ENCODE measurements around the gene RBMX.
A peak's percentile ranks its signal among the peaks of the same experiment; 100 is the strongest.
"Not testable (repeated sequence)": the region's sequence is repeated elsewhere in the genome, so short reads cannot be mapped to it uniquely, and the experiment has no call there.

RBMX gene

DNA sequence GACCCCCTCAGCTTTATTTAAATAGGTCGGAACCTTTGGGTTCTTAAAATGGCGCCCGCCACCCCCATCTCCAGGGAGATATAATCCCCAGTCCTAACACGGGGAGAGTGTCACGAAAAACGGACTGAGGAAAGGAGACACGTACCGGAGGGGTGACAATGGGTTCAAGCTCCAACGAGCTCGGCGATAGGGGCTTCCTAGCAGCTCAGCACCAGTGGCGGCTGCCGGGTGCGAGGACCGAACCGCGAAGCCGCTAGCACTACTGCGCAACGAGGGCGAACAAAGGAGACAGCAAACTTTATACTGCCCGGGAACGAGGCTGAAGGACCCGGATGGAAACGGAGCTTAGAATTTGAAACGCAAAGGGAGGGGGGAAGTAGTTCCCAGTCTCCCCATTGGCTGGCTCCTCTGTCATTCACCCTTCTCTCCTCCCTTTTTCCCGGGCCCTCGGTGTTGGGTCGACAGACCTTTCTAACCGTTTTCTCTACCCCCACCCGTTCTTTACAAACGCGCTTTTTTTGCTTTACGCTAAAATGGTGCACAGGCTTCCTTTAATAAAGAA, at the start of gene RBMX:
TSS of gene RBMX (minus strand) at position 274 of the 562 bp plus-strand sequence. CDS start 1,298 bp downstream, outside the sequence.
- DNase-seq: peak; percentile 100
- in situ Hi-C loops (cut with MboI; ENCODE audit: low pct_unique_long_range_greater_than_20kb, low sequenced_read_pairs): no loop called here

DNA sequence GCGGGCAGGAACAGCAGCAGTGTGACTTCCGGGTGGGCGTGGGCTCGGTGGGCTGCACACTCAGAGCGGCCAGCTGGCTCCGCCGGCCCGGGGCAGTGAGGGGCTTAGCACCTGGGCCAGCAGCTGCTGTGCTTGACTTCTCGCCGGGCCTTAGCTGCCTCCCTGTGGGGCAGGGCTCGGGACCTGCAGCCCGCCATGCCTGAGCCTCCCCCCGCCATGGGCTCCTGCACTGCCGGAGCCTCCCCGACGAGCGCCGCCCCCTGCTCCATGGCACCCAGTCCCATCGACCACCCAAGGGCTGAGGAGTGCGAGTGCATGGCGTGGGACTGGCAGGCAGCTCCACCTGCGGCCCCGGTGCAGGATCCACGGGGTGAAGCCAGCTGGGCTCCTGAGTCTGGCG, 40.9 kb upstream of the RBMX start:
- in situ Hi-C loops (cut with MboI; ENCODE audit: low pct_unique_long_range_greater_than_20kb, low sequenced_read_pairs); DNase-seq: not testable (repeated sequence)

DNA sequence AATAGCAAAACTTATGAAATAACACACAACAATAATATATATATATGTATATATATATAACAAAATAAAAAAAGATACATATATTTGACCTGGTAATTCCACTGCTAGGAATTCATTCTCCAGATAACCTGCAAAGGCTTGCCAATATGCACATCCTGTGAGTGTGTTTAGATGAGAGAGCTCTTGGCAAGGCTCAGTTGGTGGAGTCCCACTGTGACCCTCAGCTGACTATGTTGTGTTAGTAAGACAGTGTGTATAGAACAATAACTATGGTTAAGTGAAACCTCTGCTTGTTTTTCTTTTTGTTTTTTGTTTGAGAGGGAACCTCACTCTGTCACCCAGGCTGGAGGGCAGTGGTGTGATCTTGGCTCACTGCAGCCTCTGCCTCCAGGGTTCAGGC, 39.5 kb upstream of the RBMX start:
- in situ Hi-C loops (cut with MboI; ENCODE audit: low pct_unique_long_range_greater_than_20kb, low sequenced_read_pairs): no loop called here

DNA sequence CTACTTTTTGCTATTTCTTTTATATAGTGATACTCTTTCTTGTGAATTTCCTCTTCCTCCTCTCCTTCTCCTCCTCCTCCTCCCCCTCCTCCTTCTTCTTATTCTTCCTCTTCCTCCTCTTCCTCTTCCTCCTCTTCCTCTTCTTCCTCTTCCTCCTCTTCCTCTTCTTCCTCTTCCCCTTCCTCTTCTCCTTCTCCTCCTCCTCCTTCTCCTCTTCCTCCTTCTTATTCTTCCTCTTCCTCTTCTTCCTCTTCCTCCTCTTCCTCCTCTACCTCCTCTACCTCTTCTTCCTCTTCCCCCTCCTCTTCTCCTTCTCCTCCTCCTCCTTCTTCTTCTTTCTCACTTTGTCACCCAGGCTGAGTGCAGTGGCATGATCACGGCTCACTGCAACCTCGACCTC, 36.3 kb upstream of the RBMX start:
- in situ Hi-C loops (cut with MboI; ENCODE audit: low pct_unique_long_range_greater_than_20kb, low sequenced_read_pairs): no loop called here
- DNase-seq: no peak

More for the DNA sequence above, 39.5 kb upstream of the RBMX start:
- no peak for DNase-seq

DNA sequence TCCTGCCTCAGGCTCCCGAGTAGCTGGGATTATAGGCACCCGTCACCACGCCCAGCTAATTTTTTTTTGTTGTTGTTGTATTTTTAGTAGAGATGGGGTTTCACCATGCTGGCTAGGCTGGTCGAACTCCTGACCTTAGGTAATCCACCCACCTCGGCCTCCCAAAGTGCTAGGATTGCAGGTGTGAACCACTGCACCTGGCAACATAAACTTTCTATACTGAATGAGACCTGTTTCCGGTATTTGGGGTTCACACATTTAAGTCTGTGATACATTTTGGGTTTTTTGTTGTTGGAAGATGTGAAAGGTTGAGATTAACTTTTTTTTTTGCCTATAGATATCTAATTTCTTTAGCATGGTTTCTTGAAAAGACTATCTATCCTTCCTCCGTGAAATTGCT, 31.1 kb upstream of the RBMX start:
- DNase-seq; in situ Hi-C loops (cut with MboI; ENCODE audit: low pct_unique_long_range_greater_than_20kb, low sequenced_read_pairs): not testable (repeated sequence)

DNA sequence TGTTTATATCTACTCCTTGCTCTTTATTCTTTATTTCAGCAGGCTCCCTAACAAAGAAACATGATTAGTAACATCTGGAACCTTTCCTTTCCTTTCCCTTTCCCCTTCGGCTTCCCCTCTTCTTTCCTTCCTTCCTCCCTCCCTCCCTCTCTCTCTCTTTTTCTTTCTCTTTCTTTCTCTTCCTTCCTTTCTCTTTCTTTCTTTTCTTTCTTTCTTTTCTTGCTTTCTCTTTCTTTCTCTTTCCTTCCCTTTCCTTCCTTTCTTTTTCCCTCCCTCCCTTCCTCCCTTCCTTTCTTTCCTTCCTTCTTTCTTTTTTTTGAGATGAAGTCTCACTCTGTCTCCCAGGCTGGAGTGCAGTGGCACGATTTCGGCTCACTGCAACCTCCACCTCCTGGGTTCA, 30.7 kb upstream of the RBMX start:
- in situ Hi-C loops (cut with MboI; ENCODE audit: low pct_unique_long_range_greater_than_20kb, low sequenced_read_pairs): no loop called here
- DNase-seq: no peak

DNA sequence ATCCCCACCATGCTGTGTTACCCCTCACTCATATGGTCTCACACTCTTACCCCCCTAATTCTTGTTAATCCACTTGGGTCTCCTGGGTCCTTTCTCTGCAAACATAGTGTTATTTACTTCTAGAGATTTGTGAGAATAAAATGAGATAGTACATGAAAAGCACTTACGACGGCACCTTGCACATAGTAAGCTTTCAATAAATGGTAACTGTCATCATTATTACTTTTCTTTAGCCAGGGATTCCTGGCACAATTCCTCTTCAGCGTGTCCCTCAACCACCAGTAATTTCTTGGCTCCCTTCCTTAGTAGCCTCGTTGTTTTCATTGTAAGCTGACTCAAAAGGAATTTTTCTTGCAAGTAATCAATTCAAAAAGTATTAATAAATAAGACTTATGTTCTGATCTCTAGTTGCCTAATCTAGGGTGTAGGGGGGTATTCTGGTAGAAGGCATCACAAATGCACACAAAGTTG, 30.1 kb upstream of the RBMX start:
- DNase-seq: no peak
- in situ Hi-C loops (cut with MboI; ENCODE audit: low pct_unique_long_range_greater_than_20kb, low sequenced_read_pairs): no loop called here

DNA sequence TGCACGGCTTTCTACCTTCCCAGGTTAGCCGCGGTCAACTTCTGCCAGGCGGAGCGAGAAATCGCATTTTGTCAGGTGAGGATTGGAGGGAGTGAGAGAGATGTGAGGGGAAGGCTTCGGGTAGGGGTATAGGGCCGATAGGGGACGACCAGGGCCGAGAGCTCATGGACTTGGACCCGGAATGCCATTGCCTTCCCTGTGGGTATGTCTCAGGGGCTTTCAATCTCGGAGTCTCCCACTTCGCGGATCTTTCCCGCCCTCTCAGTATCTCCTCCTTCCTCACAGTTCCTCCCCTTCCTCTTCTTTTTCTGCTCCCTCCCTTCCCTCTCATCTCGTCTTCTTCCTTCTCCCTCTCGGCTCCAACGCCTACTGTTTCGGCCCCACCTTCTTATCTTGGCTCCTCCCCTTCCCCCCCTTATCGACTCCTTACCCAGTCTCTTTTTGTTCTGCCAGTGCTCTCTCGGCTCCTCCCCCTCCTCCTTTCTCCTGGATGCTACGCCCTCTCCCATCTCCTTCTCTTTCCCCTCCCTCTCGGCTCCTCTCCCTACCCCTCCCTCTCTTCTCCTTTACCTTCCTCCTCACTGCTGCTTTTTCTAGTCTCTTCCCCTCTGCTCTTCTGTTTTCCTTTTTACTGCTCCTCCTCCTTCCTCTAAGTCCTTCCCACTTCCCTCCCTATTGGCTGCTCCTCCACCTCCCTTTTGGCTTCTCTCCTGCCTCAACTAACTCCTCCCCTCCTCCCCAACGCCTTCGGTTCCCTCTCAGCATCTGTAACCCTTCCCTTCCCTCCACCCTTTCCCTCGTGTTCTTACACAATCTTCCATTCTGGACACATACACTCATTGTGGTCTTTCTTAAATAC, 29.4 kb upstream of the RBMX start:
- peak; percentile 98 for DNase-seq
- in situ Hi-C loops (cut with MboI; ENCODE audit: low pct_unique_long_range_greater_than_20kb, low sequenced_read_pairs): no loop called here

DNA sequence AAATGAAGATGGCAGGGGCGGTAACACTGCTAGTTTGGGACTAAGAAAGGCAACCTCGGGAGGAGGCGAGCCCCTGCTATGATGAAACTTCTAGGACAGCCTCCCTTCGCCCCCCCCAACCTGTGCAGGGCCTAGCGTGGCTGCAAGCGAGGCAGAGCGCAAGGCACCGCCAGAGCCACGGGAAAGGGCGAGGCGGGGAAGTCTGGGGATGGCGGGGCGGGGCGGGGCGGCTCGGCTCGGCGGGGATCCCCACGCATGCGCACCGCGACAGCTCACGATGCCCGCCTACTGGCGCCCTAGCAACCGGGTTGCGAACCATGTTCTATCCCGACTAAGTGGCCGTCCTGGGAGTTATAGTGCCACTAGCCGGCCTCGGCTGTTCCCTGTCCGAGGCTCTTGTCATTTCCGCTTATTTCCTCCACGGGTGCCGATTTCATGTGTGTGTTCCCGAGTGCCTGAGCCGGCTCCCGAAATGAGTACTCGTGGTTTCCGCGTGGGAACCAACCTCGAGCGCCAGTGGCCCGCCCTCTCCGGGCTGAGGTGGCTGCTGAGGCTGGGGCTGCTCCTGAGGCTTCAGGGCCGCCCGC, 28.7 kb upstream of the RBMX start:
- in situ Hi-C loops (cut with MboI; ENCODE audit: low pct_unique_long_range_greater_than_20kb, low sequenced_read_pairs): no loop called here

DNA sequence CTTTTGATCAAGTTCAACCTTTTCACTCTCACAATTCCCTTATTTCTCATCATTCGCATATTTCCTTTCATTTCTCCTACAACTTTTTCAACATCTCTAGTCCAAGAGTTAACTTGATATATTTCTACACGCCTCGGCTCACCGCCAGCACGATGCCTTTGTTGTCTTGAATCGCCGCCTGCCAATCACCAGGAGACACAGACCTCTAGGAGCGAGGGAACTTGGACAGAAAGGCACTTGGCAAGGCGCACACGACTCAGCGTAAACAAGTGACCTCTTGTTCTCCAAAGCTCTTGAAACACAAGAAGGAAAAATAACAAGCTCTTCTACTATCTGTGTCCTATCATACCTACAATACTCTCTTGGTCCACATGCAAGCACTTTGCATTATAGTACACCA, 27.1 kb upstream of the RBMX start:
- no peak for DNase-seq
- in situ Hi-C loops (cut with MboI; ENCODE audit: low pct_unique_long_range_greater_than_20kb, low sequenced_read_pairs): no loop called here

More for the DNA sequence above, 28.7 kb upstream of the RBMX start:
- DNase-seq: peak; percentile 80

DNA sequence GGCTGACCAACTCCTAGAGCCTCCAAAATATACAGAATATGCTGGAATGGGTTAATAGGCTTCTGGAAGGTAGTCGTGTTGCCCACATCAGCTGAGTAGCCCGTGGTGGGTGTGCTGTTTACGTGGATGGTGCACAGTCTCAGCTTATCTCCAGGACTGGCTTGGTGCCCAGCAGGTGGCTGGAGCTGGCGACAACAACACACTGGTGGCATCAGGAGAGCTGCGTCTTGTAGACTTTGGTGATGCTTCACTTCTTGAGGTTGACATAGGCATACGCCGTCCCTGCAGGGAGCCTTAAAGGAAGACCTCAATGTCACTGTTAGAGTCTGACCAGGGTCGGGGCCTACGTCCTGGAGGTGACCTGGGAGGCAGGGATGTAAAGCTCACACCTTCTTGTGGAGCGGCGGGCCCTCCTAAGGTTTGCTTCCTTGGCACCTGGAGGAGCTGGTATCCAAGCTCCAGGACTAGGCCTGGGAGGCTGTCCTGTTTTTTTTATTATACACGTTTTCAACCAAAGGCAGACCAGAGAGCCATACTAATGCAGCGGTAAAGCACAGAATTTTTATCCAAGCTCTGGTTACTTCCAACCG, 26.5 kb upstream of the RBMX start:
- in situ Hi-C loops (cut with MboI; ENCODE audit: low pct_unique_long_range_greater_than_20kb, low sequenced_read_pairs): no loop called here
- no peak for DNase-seq

DNA sequence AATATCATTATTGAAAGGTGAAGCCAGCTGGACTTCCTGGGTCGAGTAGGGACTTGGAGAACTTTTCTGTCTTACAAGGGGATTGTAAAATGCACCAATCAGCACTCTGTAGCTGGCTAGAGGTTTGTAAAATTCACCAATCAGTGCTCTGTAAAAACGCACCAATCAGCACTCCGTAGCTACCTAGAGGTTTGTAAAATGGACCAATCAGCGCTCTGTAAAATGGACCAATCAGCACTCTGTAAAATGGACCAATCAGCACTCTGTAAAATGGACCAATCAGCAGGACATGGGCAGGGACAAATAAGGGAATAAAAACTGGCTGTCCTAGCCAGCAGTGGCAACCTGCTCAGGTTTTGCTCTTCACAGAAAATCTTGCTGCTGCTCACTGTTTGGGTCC, 23.5 kb upstream of the RBMX start:
- DNase-seq; in situ Hi-C loops (cut with MboI; ENCODE audit: low pct_unique_long_range_greater_than_20kb, low sequenced_read_pairs): not testable (repeated sequence)

DNA sequence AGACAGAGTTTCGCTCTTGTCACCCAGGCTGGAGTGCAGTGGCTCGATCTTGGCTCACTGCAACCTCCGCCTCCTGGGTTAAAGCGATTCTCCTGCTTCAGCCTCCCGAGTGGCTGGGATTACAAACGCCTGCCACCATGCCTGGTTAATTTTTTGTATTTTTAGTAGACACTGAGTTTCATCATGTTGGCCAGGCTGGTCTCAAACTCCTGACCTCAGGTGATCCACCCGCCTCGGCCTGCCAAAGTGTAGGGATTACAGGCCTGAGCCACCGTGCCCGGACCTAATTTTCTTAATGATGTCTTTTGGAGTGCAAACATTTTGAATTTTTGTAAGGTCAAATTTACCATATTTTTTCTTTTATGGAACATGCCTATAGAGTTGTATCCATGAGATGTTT, 19.5 kb upstream of the RBMX start:
- in situ Hi-C loops (cut with MboI; ENCODE audit: low pct_unique_long_range_greater_than_20kb, low sequenced_read_pairs); DNase-seq: not testable (repeated sequence)

DNA sequence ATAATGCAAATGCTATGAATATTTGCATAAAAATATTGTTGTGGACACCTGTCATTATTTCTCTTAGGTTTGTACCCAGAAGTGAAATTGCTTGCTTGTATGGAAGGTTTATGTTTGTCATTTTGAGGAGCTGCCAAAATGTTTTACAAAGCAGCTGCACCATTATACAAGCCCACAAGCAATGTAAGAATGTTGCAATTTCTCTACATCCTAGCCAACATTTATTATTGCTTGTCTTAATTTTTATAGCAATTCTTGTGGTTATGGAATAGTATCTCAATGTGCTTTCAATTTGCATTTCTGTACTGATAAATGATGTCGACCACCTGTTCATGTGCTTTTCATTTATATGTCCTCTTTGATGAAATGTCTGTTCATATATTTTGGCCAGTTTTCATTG, 18.7 kb upstream of the RBMX start:
- no peak for DNase-seq
- in situ Hi-C loops (cut with MboI; ENCODE audit: low pct_unique_long_range_greater_than_20kb, low sequenced_read_pairs): no loop called here

DNA sequence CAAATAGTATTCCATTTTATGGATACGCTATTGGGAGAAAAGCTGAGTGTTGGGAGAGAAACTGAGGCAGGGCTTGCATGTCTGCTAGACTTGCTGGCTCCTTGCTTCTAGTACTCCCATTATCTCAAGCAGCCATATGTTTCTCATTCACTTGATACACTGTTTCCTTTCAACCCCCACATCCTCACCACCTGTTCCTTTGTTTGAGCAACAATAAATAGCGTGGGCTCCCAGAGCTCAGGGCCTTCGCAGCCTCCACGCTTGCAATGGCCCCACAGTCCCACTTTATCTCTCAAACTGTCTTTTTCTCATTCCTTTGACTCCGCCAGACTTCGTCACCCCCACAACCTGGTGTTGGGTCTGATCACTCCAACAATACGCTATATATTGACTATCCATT, 18.2 kb upstream of the RBMX start:
- in situ Hi-C loops (cut with MboI; ENCODE audit: low pct_unique_long_range_greater_than_20kb, low sequenced_read_pairs): not testable (repeated sequence)
- DNase-seq: peak; percentile 20

DNA sequence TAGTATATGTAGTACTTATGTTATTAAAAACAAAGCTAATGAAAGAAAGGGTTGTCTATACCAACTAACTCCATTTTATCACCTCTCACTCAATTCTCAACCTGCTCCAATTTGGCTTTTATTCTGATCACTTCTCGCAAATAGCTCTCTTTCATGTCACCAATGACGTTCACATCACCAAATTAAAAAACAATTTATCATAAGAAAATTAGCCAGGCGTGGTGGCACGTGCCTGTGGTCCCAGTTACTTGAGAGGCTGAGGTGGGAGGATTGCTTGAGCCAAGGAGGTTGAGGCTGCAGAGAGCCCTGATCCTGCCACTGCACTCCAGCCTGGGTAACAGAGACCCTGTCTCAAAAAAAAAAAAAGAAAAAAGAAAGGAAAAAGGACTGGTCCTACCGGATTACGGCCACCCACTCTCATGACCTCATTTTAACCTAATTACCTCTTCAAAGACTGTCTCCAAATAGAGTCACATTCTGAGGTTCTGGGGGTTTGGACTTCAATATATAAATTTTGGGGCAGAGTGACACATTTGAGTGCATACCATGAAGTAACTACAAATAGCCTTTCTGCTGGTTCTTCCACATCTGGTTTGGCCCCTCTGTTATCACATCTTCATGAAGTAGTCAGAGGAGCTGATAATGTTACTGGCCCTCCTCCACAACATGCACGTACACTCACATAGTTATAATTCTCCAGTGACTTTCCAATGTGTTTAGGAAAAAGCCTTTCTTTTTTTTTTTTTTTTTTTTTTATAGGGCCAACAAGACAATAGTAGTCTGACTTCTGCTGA, 15.8 kb upstream of the RBMX start:
- no peak for DNase-seq
- in situ Hi-C loops (cut with MboI; ENCODE audit: low pct_unique_long_range_greater_than_20kb, low sequenced_read_pairs): no loop called here

DNA sequence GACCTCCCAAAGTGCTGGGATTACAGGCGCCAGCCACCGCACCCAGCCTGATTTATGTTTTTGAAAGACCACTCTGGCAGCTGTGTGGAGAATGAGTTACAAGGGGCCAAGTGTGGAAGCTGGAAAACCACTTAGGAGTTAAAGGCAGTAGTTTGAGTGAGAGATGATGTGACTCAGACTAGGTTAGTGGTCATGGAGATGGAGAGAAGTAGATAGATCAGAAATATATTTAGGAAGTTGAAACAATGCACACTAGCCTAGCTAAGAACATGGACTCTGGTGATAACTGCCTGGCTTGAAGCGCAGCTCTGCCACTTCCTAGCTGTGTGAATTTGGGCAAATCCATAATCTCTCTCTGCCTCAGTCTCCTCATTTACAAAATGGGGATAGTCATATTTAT, 11.9 kb upstream of the RBMX start:
- in situ Hi-C loops (cut with MboI; ENCODE audit: low pct_unique_long_range_greater_than_20kb, low sequenced_read_pairs): no loop called here
- no peak for DNase-seq

DNA sequence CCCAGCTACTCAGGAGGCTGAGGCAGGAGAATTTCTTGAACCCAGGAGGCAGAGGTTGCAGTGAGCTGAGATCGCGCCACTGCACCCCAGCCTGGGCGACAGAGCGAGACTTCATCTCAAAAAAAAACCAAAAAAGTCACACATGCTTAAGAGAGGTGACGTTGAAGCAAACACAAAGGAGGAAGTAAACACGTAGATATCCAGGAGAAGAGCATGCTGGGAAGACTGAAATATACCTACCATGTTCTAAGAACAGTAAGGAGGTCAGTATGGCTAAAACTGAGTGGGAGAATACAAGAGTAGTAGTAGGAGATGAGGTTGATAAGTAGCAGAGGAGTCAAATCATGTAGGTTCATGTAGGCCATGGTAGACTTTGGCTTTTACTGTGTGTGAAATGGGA, 10.1 kb upstream of the RBMX start:
- DNase-seq: peak; percentile 42
- in situ Hi-C loops (cut with MboI; ENCODE audit: low pct_unique_long_range_greater_than_20kb, low sequenced_read_pairs): not testable (repeated sequence)

DNA sequence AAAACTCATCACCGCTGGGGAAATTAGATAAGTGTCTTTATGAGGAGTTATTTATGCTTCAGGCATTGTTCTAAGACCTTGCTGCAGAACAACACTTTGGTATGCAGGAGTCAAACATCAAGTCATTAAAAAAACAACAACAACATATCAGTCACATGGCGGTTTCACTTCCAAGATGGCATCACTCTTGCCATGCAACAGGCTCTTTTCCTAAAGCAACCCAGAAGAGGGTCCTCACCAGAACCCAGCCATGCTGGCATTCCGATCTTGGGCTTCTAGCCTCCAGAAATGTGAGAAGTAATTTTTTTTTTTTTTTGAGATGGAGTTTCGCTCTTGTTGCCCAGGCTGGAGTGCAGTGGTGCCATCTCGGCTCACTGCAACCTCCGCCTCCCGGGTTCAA, 8.7 kb upstream of the RBMX start:
- DNase-seq: no peak
- in situ Hi-C loops (cut with MboI; ENCODE audit: low pct_unique_long_range_greater_than_20kb, low sequenced_read_pairs): no loop called here

Measured in KBM-7 (cell line).